ENCODE results near the gene CELF5. TPM values are rescaled to one million over a fixed set of nuclear protein-coding genes. Genes with fewer than 3 reads are reported as not detected.

CELF5 gene
- total and polyA plus RNA-seq, 2 experiments from 2014 or later, result 5.6 to 10.6 TPM

DNA sequence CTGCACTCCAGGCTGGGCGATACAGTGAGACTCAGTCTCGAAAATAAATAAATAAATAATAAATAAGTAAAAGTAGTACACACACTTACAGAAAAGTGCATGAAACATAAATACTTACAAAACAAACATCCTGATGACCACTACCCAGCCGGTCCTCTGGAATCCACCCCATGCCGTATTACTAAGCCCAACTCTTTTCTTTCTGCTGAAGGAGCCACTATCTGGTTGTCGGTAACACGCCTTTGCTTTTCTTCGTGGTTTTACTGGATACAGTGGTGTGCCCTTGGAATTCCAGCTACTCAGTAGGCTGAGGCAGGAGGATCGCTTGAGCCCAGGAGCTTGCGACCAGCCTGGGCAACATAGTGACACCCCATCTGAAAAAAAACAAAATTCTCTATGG lies 39.4 kb downstream of the CELF5 start:
- Histone ChIP-seq H3K4me3 (no peak overlapping the region), H3F3A (replicated peaks; ENCODE audit: low read depth) (no peaks in the 10 kb centered on the region), H3K36me3 (ENCODE audit: insufficient read depth) (no peaks in the 10 kb centered on the region), H3K4me2 (no peak overlapping the region), H3K4me1 (ENCODE audit: insufficient read depth) (no peaks in the 10 kb centered on the region), H2AFZ (no peak overlapping the region), H3K27me3 (ENCODE audit: insufficient read depth) (no peaks in the 10 kb centered on the region), H3K79me2 (replicated peaks; ENCODE audit: insufficient read depth) (no peaks in the 10 kb centered on the region), H3K27ac (ENCODE audit: low read depth) (no peak overlapping the region), H3K9me2 (ENCODE audit: insufficient read depth) (no peaks in the 10 kb centered on the region), H4K20me1 (replicated peaks; ENCODE audit: insufficient read depth) (no peaks in the 10 kb centered on the region; the same call in 1 of the 2 replicates)
- Mint-ChIP-seq H3K4me1 (no peaks in the 10 kb centered on the region; the same call in 2 of the 3 replicates), H3K4me3 (no peak overlapping the region), H3K27ac (no peak overlapping the region), H3K9me3 (peaks cover 7% of the 10 kb centered on the region; the same call in 2 of the 3 replicates), H3K27me3 (ENCODE audit: insufficient read depth, low read depth, poor library complexity) (peaks cover 7% of the 10 kb centered on the region), H3K36me3 (ENCODE audit: low read depth) (peaks cover 9% of the 10 kb centered on the region)
- DNase-seq (ENCODE audit: low spot score) (no peak), ATAC-seq (no peak)
- TF ChIP-seq, protein P1, sequence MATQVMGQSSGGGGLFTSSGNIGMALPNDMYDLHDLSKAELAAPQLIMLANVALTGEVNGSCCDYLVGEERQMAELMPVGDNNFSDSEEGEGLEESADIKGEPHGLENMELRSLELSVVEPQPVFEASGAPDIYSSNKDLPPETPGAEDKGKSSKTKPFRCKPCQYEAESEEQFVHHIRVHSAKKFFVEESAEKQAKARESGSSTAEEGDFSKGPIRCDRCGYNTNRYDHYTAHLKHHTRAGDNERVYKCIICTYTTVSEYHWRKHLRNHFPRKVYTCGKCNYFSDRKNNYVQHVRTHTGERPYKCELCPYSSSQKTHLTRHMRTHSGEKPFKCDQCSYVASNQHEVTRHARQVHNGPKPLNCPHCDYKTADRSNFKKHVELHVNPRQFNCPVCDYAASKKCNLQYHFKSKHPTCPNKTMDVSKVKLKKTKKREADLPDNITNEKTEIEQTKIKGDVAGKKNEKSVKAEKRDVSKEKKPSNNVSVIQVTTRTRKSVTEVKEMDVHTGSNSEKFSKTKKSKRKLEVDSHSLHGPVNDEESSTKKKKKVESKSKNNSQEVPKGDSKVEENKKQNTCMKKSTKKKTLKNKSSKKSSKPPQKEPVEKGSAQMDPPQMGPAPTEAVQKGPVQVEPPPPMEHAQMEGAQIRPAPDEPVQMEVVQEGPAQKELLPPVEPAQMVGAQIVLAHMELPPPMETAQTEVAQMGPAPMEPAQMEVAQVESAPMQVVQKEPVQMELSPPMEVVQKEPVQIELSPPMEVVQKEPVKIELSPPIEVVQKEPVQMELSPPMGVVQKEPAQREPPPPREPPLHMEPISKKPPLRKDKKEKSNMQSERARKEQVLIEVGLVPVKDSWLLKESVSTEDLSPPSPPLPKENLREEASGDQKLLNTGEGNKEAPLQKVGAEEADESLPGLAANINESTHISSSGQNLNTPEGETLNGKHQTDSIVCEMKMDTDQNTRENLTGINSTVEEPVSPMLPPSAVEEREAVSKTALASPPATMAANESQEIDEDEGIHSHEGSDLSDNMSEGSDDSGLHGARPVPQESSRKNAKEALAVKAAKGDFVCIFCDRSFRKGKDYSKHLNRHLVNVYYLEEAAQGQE (IDR thresholded peaks at IDR 0.05; ENCODE audit: unreplicated experiment), result no peak
- TF ChIP-seq ZNF331 (CRISPR knock-in tag; IDR thresholded peaks at IDR 0.05; ENCODE audit: low read depth), result no peak
- no peak for TF ChIP-seq CTCF (conservative IDR thresholded peaks at IDR 0.05; ENCODE audit: low read depth in 2 of 2)
- no peak for TF ChIP-seq NANOG (IDR thresholded peaks at IDR 0.05; ENCODE audit: borderline replicate concordance)
- no peak for TF ChIP-seq POLR2AphosphoS5 (IDR thresholded peaks at IDR 0.05; ENCODE audit: low read depth)
- TF ChIP-seq, protein P2, sequence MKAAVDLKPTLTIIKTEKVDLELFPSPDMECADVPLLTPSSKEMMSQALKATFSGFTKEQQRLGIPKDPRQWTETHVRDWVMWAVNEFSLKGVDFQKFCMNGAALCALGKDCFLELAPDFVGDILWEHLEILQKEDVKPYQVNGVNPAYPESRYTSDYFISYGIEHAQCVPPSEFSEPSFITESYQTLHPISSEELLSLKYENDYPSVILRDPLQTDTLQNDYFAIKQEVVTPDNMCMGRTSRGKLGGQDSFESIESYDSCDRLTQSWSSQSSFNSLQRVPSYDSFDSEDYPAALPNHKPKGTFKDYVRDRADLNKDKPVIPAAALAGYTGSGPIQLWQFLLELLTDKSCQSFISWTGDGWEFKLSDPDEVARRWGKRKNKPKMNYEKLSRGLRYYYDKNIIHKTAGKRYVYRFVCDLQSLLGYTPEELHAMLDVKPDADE (IDR thresholded peaks at IDR 0.05), result no peak
- TF ChIP-seq ZNF114 (CRISPR knock-in tag; IDR thresholded peaks at IDR 0.05), result no peak
- TF ChIP-seq EZH2 (IDR thresholded peaks at IDR 0.05; ENCODE audit: low read depth, unreplicated experiment), result no peak
- no peak for TF ChIP-seq STAT1 (IDR thresholded peaks at IDR 0.05; ENCODE audit: unreplicated experiment)
- TF ChIP-seq, protein P3, sequence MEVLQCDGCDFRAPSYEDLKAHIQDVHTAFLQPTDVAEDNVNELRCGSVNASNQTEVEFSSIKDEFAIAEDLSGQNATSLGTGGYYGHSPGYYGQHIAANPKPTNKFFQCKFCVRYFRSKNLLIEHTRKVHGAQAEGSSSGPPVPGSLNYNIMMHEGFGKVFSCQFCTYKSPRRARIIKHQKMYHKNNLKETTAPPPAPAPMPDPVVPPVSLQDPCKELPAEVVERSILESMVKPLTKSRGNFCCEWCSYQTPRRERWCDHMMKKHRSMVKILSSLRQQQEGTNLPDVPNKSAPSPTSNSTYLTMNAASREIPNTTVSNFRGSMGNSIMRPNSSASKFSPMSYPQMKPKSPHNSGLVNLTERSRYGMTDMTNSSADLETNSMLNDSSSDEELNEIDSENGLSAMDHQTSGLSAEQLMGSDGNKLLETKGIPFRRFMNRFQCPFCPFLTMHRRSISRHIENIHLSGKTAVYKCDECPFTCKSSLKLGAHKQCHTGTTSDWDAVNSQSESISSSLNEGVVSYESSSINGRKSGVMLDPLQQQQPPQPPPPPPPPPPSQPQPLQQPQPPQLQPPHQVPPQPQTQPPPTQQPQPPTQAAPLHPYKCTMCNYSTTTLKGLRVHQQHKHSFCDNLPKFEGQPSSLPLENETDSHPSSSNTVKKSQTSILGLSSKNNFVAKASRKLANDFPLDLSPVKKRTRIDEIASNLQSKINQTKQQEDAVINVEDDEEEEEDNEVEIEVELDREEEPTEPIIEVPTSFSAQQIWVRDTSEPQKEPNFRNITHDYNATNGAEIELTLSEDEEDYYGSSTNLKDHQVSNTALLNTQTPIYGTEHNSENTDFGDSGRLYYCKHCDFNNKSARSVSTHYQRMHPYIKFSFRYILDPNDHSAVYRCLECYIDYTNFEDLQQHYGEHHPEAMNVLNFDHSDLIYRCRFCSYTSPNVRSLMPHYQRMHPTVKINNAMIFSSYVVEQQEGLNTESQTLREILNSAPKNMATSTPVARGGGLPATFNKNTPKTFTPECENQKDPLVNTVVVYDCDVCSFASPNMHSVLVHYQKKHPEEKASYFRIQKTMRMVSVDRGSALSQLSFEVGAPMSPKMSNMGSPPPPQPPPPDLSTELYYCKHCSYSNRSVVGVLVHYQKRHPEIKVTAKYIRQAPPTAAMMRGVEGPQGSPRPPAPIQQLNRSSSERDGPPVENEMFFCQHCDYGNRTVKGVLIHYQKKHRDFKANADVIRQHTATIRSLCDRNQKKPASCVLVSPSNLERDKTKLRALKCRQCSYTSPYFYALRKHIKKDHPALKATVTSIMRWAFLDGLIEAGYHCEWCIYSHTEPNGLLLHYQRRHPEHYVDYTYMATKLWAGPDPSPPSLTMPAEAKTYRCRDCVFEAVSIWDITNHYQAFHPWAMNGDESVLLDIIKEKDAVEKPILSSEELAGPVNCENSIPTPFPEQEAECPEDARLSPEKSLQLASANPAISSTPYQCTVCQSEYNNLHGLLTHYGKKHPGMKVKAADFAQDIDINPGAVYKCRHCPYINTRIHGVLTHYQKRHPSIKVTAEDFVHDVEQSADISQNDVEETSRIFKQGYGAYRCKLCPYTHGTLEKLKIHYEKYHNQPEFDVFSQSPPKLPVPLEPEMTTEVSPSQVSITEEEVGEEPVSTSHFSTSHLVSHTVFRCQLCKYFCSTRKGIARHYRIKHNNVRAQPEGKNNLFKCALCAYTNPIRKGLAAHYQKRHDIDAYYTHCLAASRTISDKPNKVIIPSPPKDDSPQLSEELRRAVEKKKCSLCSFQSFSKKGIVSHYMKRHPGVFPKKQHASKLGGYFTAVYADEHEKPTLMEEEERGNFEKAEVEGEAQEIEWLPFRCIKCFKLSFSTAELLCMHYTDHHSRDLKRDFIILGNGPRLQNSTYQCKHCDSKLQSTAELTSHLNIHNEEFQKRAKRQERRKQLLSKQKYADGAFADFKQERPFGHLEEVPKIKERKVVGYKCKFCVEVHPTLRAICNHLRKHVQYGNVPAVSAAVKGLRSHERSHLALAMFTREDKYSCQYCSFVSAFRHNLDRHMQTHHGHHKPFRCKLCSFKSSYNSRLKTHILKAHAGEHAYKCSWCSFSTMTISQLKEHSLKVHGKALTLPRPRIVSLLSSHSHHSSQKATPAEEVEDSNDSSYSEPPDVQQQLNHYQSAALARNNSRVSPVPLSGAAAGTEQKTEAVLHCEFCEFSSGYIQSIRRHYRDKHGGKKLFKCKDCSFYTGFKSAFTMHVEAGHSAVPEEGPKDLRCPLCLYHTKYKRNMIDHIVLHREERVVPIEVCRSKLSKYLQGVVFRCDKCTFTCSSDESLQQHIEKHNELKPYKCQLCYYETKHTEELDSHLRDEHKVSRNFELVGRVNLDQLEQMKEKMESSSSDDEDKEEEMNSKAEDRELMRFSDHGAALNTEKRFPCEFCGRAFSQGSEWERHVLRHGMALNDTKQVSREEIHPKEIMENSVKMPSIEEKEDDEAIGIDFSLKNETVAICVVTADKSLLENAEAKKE (CRISPR knock-in tag; IDR thresholded peaks at IDR 0.05), result no peak
- TF ChIP-seq CREB1 (CRISPR knock-in tag; IDR thresholded peaks at IDR 0.05; ENCODE audit: low read depth), result no peak
- no peak for TF ChIP-seq JUNB (IDR thresholded peaks at IDR 0.05; ENCODE audit: unreplicated experiment)
- no peak for TF ChIP-seq EZH2phosphoT487 (IDR thresholded peaks at IDR 0.05; ENCODE audit: unreplicated experiment)

Data from GM23338 (cell line).